ENCODE data around the gene SLC1A3. TPM values are rescaled to one million over a fixed set of nuclear protein-coding genes. Genes with fewer than 3 reads are reported as not detected.

SLC1A3 gene
- polyA plus RNA-seq, 4 donors: 1.9 to 4.7 (median 3.6) TPM

GRCh38 chr5:36599986-36600779, 6.2 kb upstream of the SLC1A3 start:
- DNase-seq (ENCODE audit: low read depth in 4 of 4, low spot score in 3 of 4): no peak

GRCh38 chr5:36600917-36601527, 5.4 kb upstream of the SLC1A3 start:
- peak in 1 of 4 donors; percentile 21 for DNase-seq (ENCODE audit: low read depth in 4 of 4, low spot score in 3 of 4)

- DNase-seq (ENCODE audit: low read depth in 4 of 4, low spot score in 3 of 4): no peak
These were observed 3.6 kb upstream of the SLC1A3 start for GRCh38 chr5:36602704-36603321.

- DNase-seq (ENCODE audit: low read depth in 4 of 4, low spot score in 3 of 4): no peak
These were observed 1.2 kb upstream of the SLC1A3 start for GRCh38 chr5:36605241-36605640.

- no peak for DNase-seq (ENCODE audit: low read depth in 4 of 4, low spot score in 3 of 4)
These were observed 374 bp upstream of the SLC1A3 start for GRCh38 chr5:36606036-36606427.

GRCh38 chr5:36607114-36607571, 737 bp downstream of the SLC1A3 start:
- peak in 2 of 4 donors; percentile 35 to 46 for DNase-seq (ENCODE audit: low read depth in 4 of 4, low spot score in 3 of 4)

GRCh38 chr5:36607838-36608783, 1.7 kb downstream of the SLC1A3 start:
- DNase-seq (ENCODE audit: low read depth in 4 of 4, low spot score in 3 of 4): no peak

- DNase-seq (ENCODE audit: low read depth in 4 of 4, low spot score in 3 of 4): no peak
These were observed 4.2 kb downstream of the SLC1A3 start for GRCh38 chr5:36610621-36611020.

- no peak for DNase-seq (ENCODE audit: low read depth in 4 of 4, low spot score in 3 of 4)
These were observed 5.3 kb downstream of the SLC1A3 start for GRCh38 chr5:36611520-36612274.

GRCh38 chr5:36613241-36613640, 6.8 kb downstream of the SLC1A3 start:
- DNase-seq (ENCODE audit: low read depth in 4 of 4, low spot score in 3 of 4): no peak

GRCh38 chr5:36613771-36614656, 7.6 kb downstream of the SLC1A3 start:
- DNase-seq (ENCODE audit: low read depth in 4 of 4, low spot score in 3 of 4): no peak

- no peak for DNase-seq (ENCODE audit: low read depth in 4 of 4, low spot score in 3 of 4)
These were observed 8.4 kb downstream of the SLC1A3 start for GRCh38 chr5:36614657-36615308.

- DNase-seq (ENCODE audit: low read depth in 4 of 4, low spot score in 3 of 4): no peak
These were observed 12.7 kb downstream of the SLC1A3 start for GRCh38 chr5:36619012-36619635.

- no peak for DNase-seq (ENCODE audit: low read depth in 4 of 4, low spot score in 3 of 4)
These were observed 15.6 kb downstream of the SLC1A3 start for GRCh38 chr5:36621985-36622384.

GRCh38 chr5:36623832-36624231, 17.4 kb downstream of the SLC1A3 start:
- DNase-seq (ENCODE audit: low read depth in 4 of 4, low spot score in 3 of 4): no peak

GRCh38 chr5:36624277-36624676, 17.9 kb downstream of the SLC1A3 start:
- no peak for DNase-seq (ENCODE audit: low read depth in 4 of 4, low spot score in 3 of 4)

- DNase-seq (ENCODE audit: low read depth in 4 of 4, low spot score in 3 of 4): no peak
These were observed 22.3 kb downstream of the SLC1A3 start for GRCh38 chr5:36628695-36629094.

- DNase-seq (ENCODE audit: low read depth in 4 of 4, low spot score in 3 of 4): no peak
These were observed 23.3 kb downstream of the SLC1A3 start for GRCh38 chr5:36629729-36630128.

Data from left renal pelvis (tissue), 4 donors.